Glutamatergic neuron (in vitro differentiated cells): ENCODE measurements around the gene HTRA1. TPM values are rescaled to one million over a fixed set of nuclear protein-coding genes. Genes with fewer than 3 reads are reported as not detected.

Experiments
- DNase-seq: peaks from one replicate; pipeline ENCODE4 v3.0.0; 2022
- H3K27ac Mint-ChIP-seq: one replicate; pipeline ENCODE4 v1.8.0; 2020; ENCODE audit warnings: mild to moderate bottlenecking, mixed read lengths, inconsistent platforms; ENCODE audit not compliant: unreplicated experiment
- H3K27me3 Mint-ChIP-seq: one replicate; pipeline ENCODE4 v1.8.0; 2020; ENCODE audit warnings: mild to moderate bottlenecking, moderate library complexity, mixed read lengths, inconsistent platforms; ENCODE audit not compliant: unreplicated experiment
- H3K36me3 Mint-ChIP-seq: one replicate; pipeline ENCODE4 v1.8.0; 2020; ENCODE audit warnings: mild to moderate bottlenecking, mixed read lengths, inconsistent platforms; ENCODE audit not compliant: unreplicated experiment
- H3K4me1 Mint-ChIP-seq: one replicate; pipeline ENCODE4 v1.8.0; 2020; ENCODE audit warnings: mild to moderate bottlenecking, low read depth, mixed read lengths, inconsistent platforms; ENCODE audit not compliant: unreplicated experiment
- H3K4me3 Mint-ChIP-seq: one replicate; pipeline ENCODE4 v1.8.0; 2020; ENCODE audit warnings: mild to moderate bottlenecking, mixed read lengths, inconsistent platforms; ENCODE audit not compliant: unreplicated experiment
- H3K9me3 Mint-ChIP-seq: one replicate; pipeline ENCODE4 v1.8.0; 2020; ENCODE audit warnings: mild to moderate bottlenecking, moderate library complexity, mixed read lengths, inconsistent platforms; ENCODE audit not compliant: unreplicated experiment
- CTCF ChIP-seq: fragments of 200-600 bp; sonication (generic); IDR thresholded peaks from one replicate; pipeline ENCODE4 v1.5.0; 2021; ENCODE audit not compliant: partially characterized antibody, unreplicated experiment
- total RNA-seq: library from RNA; stranded (reverse); fragmentation: NEBNext Ultra II Directional; extraction: Animal tissue kit (Norgen Biotek cat#: 25700); gene quantifications from one replicate; pipeline ENCODE4 v1.2.1, GENCODE V29; 2021; ENCODE audit not compliant: unreplicated experiment

HTRA1 gene
- total RNA-seq, 1 donor from 2014 or later, result 1.4 TPM

GRCh38 chr10:122498521-122498920 is 37.2 kb downstream of the HTRA1 start:
- Mint-ChIP-seq H3K4me3 (no peak overlapping the region), H3K9me3 (peaks cover 1% of the 10 kb centered on the region), H3K36me3 (no peaks in the 10 kb centered on the region), H3K27ac (no peak overlapping the region), H3K27me3 (peaks cover 6% of the 10 kb centered on the region), H3K4me1 (peaks cover 22% of the 10 kb centered on the region)
- DNase-seq, result no peak
- TF ChIP-seq CTCF, result no peak

GRCh38 chr10:122499012-122499411 is 37.7 kb downstream of the HTRA1 start:
- no peaks in the 10 kb centered on the region for H3K36me3 Mint-ChIP-seq
- no peak for TF ChIP-seq CTCF
- peaks cover 1% of the 10 kb centered on the region for H3K9me3 Mint-ChIP-seq
- H3K27ac Mint-ChIP-seq, result no peak overlapping the region
- H3K27me3 Mint-ChIP-seq, result peaks cover 6% of the 10 kb centered on the region
- no peak overlapping the region for H3K4me3 Mint-ChIP-seq
- H3K4me1 Mint-ChIP-seq, result peaks cover 20% of the 10 kb centered on the region
- no peak for DNase-seq

- no peak for TF ChIP-seq CTCF
- Mint-ChIP-seq H3K27me3 (peaks cover 6% of the 10 kb centered on the region), H3K36me3 (no peaks in the 10 kb centered on the region), H3K27ac (no peak overlapping the region), H3K9me3 (peaks cover 1% of the 10 kb centered on the region), H3K4me1 (peaks cover 19% of the 10 kb centered on the region), H3K4me3 (no peak overlapping the region)
- no peak for DNase-seq
These were observed 38.2 kb downstream of the HTRA1 start for GRCh38 chr10:122499491-122499941.

GRCh38 chr10:122500194-122500593 is 38.8 kb downstream of the HTRA1 start:
- Mint-ChIP-seq H3K27ac (no peak overlapping the region), H3K4me3 (no peak overlapping the region), H3K27me3 (peaks cover 7% of the 10 kb centered on the region), H3K36me3 (no peaks in the 10 kb centered on the region), H3K9me3 (peaks cover 1% of the 10 kb centered on the region), H3K4me1 (peaks cover 16% of the 10 kb centered on the region)
- no peak for TF ChIP-seq CTCF
- no peak for DNase-seq

- Mint-ChIP-seq H3K27ac (no peak overlapping the region), H3K27me3 (peaks cover 8% of the 10 kb centered on the region), H3K4me1 (peaks cover 10% of the 10 kb centered on the region), H3K36me3 (no peaks in the 10 kb centered on the region), H3K4me3 (no peak overlapping the region), H3K9me3 (peaks cover 1% of the 10 kb centered on the region)
- no peak for DNase-seq
- TF ChIP-seq CTCF, result no peak
These were observed 39.4 kb downstream of the HTRA1 start for GRCh38 chr10:122500726-122501125.
